Choroid plexus epithelial cell (primary cell): Measurements from ENCODE around the gene PDE9A.

Experiments
- DNase-seq: peaks from one replicate; pipeline ENCODE4 v3.0.0-alpha.2; 2010; ENCODE audit warnings: low read depth
- H3K4me3 ChIP-seq: 2 replicates; pipeline ENCODE4 v1.5.1; 2011; ENCODE audit warnings: low read depth, mild to moderate bottlenecking, control low read depth, low read length, moderate library complexity
- TF ChIP-seq, protein P1 (sequence below): conservative IDR thresholded peaks from 2 replicates; pipeline ENCODE4 v1.5.1; 2011; ENCODE audit warnings: low read depth, mild to moderate bottlenecking, control low read depth, inconsistent platforms, low read length, moderate library complexity

Gene PDE9A

GRCh38 chr21:42684109-42684916, 30.9 kb downstream of the PDE9A start:
- H3K4me3 ChIP-seq = no peak overlapping the region
- TF ChIP-seq, protein P1, sequence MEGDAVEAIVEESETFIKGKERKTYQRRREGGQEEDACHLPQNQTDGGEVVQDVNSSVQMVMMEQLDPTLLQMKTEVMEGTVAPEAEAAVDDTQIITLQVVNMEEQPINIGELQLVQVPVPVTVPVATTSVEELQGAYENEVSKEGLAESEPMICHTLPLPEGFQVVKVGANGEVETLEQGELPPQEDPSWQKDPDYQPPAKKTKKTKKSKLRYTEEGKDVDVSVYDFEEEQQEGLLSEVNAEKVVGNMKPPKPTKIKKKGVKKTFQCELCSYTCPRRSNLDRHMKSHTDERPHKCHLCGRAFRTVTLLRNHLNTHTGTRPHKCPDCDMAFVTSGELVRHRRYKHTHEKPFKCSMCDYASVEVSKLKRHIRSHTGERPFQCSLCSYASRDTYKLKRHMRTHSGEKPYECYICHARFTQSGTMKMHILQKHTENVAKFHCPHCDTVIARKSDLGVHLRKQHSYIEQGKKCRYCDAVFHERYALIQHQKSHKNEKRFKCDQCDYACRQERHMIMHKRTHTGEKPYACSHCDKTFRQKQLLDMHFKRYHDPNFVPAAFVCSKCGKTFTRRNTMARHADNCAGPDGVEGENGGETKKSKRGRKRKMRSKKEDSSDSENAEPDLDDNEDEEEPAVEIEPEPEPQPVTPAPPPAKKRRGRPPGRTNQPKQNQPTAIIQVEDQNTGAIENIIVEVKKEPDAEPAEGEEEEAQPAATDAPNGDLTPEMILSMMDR = no peak
- DNase-seq = no peak

DNA sequence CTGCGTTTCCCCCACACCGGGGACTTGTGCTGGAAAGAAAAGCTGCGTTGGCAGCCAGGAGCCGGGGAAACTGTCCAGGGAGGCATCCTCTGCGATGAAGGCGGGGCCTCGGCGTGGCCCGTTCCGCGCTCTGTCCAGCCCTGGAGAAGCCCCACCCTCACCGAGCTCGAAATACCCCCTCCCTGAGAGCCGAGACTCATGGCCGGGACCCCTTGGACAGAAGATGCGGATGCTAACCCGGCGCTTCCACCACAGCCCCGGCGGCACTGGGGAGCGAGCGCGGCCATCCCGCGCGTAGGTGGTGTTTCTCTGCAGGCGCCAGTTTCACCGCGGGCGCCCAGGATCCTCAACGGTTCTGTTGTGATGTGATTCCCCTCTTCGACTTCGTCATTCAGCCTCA, 31.6 kb downstream of the PDE9A start:
- TF ChIP-seq, protein P1 = no peak
- H3K4me3 ChIP-seq = no peak overlapping the region
- DNase-seq = no peak

GRCh38 chr21:42685954-42686500, 32.6 kb downstream of the PDE9A start:
- H3K4me3 ChIP-seq = no peak overlapping the region
- no peak for DNase-seq
- TF ChIP-seq, protein P1 = no peak

DNA sequence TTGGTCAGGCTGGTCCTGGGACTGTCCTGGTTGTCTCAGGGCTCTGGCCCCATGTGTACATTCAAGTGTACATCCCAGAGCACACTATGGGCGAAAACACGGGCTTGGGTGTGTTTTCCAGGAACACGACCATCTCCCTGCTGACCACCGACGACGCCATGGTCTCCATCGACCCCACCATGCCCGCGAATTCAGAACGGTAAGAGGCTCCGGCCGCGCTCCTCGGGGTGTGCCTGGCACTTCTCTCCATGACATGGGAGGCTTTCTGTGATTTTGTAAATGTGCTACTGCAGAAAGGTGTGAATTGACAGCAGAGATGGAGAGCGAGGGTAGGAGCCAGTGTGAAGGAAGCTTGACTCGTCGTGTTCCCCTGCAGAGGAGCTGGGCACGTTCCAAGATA, 34.4 kb downstream of the PDE9A start:
- TF ChIP-seq, protein P1 = no peak
- DNase-seq = no peak
- H3K4me3 ChIP-seq = no peak overlapping the region

DNA sequence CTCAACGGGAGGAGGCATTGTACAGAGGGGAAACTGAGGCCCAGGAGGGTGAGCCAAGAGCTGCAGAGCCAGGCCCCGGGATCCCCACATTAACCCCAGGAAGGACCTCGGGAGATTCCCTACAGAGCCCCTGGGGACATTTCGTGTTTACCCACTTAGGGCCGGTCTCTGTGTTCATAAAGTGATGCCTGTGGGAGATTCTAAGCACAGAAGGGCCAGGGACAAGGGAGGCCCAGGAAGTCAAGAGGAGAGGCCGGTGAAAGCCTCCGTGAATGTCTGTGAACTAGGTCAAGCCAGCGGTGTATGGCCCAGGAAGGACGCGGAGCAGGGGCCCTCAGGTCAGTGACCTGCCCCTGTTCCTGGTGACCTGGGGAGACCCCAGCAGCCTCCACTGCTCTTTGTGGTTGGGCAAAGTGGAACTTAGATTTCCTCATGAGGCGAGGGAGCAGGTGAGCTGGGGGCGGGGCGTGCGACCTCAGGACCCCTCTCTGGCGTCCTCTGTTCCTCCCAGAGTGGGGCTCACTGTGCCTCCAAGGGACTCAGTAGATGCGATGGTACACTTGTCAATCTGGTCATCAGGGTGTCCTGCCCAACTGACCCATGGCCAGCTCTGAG, 34.9 kb downstream of the PDE9A start:
- TF ChIP-seq, protein P1 = no peak
- H3K4me3 ChIP-seq = no peak overlapping the region
- DNase-seq = no peak

DNA sequence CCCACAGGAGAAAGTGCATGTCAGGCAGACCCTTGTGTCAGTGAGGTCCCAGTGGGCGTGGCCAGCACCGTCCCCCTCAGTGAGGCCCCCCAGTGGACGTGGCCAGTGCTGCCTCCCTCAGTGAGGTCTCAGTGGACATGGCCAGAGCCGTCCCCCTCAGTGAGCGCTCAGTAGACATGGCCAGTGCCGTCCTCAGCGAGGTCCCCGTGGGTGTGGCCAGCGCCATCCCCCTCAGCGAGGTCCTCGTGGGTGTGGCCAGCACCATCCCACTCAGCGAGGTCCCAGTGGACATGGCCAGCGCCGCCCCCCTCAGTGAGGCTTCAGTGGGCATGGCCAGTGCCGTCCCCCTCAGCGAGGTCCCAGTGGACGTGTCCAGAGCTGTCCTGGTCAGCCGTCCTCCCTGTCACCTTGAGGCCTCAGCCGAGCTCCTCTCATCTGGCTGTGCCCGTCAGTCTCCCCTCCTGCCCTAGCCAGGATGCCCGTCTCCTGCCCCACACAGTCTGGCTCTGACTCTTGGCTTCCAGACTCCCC, 35.5 kb downstream of the PDE9A start:
- no peak for DNase-seq
- no peak overlapping the region for H3K4me3 ChIP-seq
- TF ChIP-seq, protein P1 = no peak
